ENCODE data around the gene LSMEM2.

The LSMEM2 gene

DNA sequence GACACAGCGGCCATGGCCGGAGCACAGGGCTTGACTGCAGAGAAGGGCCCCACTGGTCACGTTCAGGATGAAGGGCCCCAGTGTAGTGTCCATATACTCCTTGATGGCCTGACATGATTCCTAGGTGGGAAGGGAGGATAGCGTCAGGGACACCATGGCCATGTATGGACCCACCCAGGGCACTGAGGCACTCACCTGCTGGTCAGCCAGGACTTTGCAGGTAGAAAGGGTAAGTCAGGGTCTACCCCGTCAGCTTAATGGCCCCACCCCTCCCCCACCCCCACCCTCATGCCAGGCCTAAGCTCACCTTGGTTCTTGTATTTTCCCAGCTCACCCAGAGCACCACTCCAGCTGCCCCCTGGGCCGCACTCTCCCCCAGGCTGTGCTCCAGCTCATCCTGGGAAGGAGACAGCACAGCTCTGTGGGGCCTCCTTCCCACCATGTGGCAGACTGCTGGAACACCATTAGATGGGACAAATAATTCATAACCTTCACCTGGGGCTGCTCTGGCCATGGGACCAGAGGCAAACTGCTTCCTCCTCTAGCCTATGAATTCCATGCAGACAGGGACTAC, 21.9 kb downstream of the LSMEM2 start:
- Histone ChIP-seq H3K36me3 (ENCODE audit: control insufficient read depth in 1 of 2, insufficient read depth in 2 of 2, low read length in 2 of 2) (peaks cover 4 to 5% of the 10 kb centered on the region in 2 experiments), H3K79me2 (ENCODE audit: control insufficient read depth, insufficient read depth, low read length, poor library complexity) (peaks cover 3% of the 10 kb centered on the region), H3K79me1 (ENCODE audit: low read length) (peaks cover 24% of the 10 kb centered on the region), H2BK12ac (ENCODE audit: low read length) (peak overlapping the region; percentile 74), H3K9ac (ENCODE audit: low read length) (no peak overlapping the region), H3K27me3 (ENCODE audit: insufficient read depth, low read length) (no peaks in the 10 kb centered on the region), H4K12ac (ENCODE audit: low read depth, low read length) (peak overlapping the region; percentile 31), H3K14ac (ENCODE audit: low read length) (peak overlapping the region; percentile 23), H3K27ac (ENCODE audit: low read depth, low read length) (no peak overlapping the region), H3K4ac (ENCODE audit: low read depth, low read length) (peak overlapping the region; percentile 2), H2BK5ac (ENCODE audit: low read depth, low read length, poor library complexity) (no peak overlapping the region), H3K9me3 (ENCODE audit: insufficient read depth, low read depth, low read length) (peaks cover 2% of the 10 kb centered on the region), H3K4me3 (ENCODE audit: low read depth, low read length) (no peak overlapping the region), H2AFZ (ENCODE audit: insufficient read depth, low read length, poor library complexity) (no peak overlapping the region), H3K18ac (ENCODE audit: low read length) (peak overlapping the region; percentile 34), H2BK120ac (ENCODE audit: insufficient read depth, low read length, poor library complexity) (peak overlapping the region; percentile 43), H4K8ac (ENCODE audit: low read depth, low read length) (peak overlapping the region; percentile 51), H3K4me2 (ENCODE audit: low read length) (no peak overlapping the region), H3K23ac (ENCODE audit: low read length) (no peak overlapping the region), H4K91ac (ENCODE audit: low read depth, low read length) (peak overlapping the region; percentile 37), H2AK5ac (ENCODE audit: low read length) (peak overlapping the region; percentile 81), H3K4me1 (ENCODE audit: control insufficient read depth in 1 of 2, insufficient read depth in 2 of 2, low read length in 2 of 2) (peaks cover 19 to 24% of the 10 kb centered on the region in 2 experiments)
- WGBS (ENCODE audit: extremely low coverage, insufficient coverage, insufficient read length) = no CpG with 5 or more reads among the region's 6 CpGs
- DNase-seq = no peak

DNA sequence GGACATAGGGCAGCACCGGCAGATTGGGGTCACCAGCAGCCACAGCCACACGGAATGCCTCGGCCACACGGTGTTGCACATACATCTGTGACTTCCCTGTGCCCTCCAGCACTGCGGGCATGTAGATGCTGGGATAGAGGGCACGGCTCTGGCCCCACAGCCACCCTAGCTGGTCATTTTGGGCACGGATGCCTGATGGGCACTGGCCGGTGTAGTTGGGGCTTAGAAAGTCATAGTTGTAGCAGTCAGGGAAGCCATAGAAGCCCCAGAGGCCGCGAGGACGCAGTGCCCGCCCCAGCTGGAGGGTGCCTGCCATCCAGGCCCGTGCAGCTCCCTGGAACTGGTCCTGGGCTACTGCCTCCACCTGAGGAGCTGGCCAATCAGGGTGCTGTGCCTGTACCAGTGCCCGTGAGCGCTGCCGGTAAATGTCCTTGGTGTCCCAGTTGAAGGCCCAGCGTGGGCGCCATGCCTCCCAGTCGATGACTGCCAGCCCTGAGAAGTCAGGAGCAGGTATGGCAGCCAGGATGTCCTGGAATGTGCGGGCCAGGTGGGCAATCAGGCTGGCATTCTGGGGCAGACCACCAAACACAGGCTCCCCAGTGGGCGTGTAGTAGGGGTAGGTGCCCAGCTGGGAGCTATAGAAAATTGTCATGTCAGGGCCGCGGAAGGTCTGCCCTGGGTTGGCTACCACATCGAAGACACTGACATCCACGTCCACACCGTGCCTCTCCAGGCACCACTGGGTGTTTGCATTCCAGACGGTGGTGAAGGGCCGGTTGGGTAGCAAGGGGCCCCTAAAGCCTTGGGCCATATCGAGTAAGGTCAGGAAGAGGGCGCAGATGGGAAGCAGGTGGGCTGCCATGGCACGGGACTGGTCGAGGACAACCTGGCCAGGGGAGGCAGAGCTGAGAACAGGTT, 23.5 kb downstream of the LSMEM2 start:
- Histone ChIP-seq H3K27ac (ENCODE audit: low read depth, low read length) (no peak overlapping the region), H3K4ac (ENCODE audit: low read depth, low read length) (no peak overlapping the region), H3K9ac (ENCODE audit: low read length) (no peak overlapping the region), H2BK5ac (ENCODE audit: low read depth, low read length, poor library complexity) (no peak overlapping the region), H2BK12ac (ENCODE audit: low read length) (no peak overlapping the region), H3K4me1 (ENCODE audit: control insufficient read depth in 1 of 2, insufficient read depth in 2 of 2, low read length in 2 of 2) (peaks cover 19 to 24% of the 10 kb centered on the region in 2 experiments), H3K27me3 (ENCODE audit: insufficient read depth, low read length) (no peaks in the 10 kb centered on the region), H3K9me3 (ENCODE audit: insufficient read depth, low read depth, low read length) (peaks cover 7% of the 10 kb centered on the region), H2AK5ac (ENCODE audit: low read length) (peak overlapping the region; percentile 44), H3K79me1 (ENCODE audit: low read length) (peaks cover 24% of the 10 kb centered on the region), H4K12ac (ENCODE audit: low read depth, low read length) (no peak overlapping the region), H3K4me2 (ENCODE audit: low read length) (no peak overlapping the region), H2BK120ac (ENCODE audit: insufficient read depth, low read length, poor library complexity) (no peak overlapping the region), H4K8ac (ENCODE audit: low read depth, low read length) (no peak overlapping the region), H3K18ac (ENCODE audit: low read length) (no peak overlapping the region), H2AFZ (ENCODE audit: insufficient read depth, low read length, poor library complexity) (no peak overlapping the region), H4K91ac (ENCODE audit: low read depth, low read length) (no peak overlapping the region), H3K14ac (ENCODE audit: low read length) (no peak overlapping the region), H3K23ac (ENCODE audit: low read length) (no peak overlapping the region), H3K36me3 (ENCODE audit: control insufficient read depth in 1 of 2, insufficient read depth in 2 of 2, low read length in 2 of 2) (no peaks in the 10 kb centered on the region), H3K4me3 (ENCODE audit: low read depth, low read length) (no peak overlapping the region), H3K79me2 (ENCODE audit: control insufficient read depth, insufficient read depth, low read length, poor library complexity) (peaks cover 3% of the 10 kb centered on the region)
- no peak for DNase-seq
- WGBS (ENCODE audit: extremely low coverage, insufficient coverage, insufficient read length) = no CpG with 5 or more reads among the region's 32 CpGs

DNA sequence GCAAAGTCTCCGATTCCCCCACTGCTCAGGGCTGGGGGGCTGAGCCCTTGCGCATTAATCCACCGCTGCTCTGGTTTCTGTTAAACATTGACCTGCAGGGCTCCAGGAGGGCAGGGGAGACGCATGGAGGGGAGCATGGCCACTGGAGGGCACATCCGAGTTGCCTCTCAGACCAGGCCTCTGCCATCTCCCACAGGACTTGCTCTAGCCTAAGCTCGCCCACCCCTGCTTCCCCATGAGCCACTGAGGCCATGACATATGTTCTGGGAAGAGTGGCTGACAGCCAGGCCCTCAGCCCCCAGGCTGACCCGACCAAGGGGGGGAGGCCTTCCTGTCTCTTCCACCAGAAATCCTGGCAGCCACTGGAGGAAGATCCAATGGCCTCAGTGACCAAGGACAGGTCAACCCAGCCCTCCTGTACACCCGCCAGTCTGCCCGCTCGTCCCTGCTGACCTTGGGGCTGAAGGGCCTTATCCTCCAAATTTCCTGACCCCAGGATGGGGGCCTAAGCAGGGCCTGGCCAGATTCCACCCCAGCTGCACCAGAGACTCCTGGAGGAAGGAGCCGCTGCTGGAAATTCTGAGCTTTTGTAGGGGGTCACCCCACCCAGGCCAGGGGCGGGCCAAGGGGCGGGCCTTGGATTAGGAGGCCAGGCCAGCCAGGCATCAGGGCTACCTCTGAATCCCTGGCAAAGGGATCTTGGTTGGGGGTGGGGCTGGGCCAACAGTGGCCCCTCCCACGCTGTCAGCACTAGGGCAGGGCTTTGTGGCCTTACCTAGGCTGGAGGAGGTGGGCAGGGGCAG, 24.3 kb downstream of the LSMEM2 start, which contains the start of gene HYAL1:
Gene HYAL1, minus strand, starts transcription at position 562 of the 803 bp plus-strand sequence. CDS start 618 bp downstream, outside the sequence.
- H3K23ac ChIP-seq (ENCODE audit: low read length) = no peak within 1 kb of the TSS
- no peak within 1 kb of the TSS for H4K8ac ChIP-seq (ENCODE audit: low read depth, low read length)
- H3K18ac ChIP-seq (ENCODE audit: low read length) = peak within 1 kb of the TSS; percentile 48
- no peak within 1 kb of the TSS for H3K9ac ChIP-seq (ENCODE audit: low read length)
- H3K36me3 ChIP-seq (ENCODE audit: control insufficient read depth in 1 of 2, insufficient read depth in 2 of 2, low read length in 2 of 2) = no peaks in the 10 kb centered on the region
- no peak within 1 kb of the TSS for H2BK12ac ChIP-seq (ENCODE audit: low read length)
- no peak within 1 kb of the TSS for H3K4me3 ChIP-seq (ENCODE audit: low read depth, low read length)
- H2AFZ ChIP-seq (ENCODE audit: insufficient read depth, low read length, poor library complexity) = no peak within 1 kb of the TSS
- peaks cover 23% of the 10 kb centered on the region for H3K79me1 ChIP-seq (ENCODE audit: low read length)
- H3K27ac ChIP-seq (ENCODE audit: low read depth, low read length) = no peak within 1 kb of the TSS
- DNase-seq = no peak
- peaks cover 3% of the 10 kb centered on the region for H3K79me2 ChIP-seq (ENCODE audit: control insufficient read depth, insufficient read depth, low read length, poor library complexity)
- no CpG with 5 or more reads among the region's 14 CpGs for WGBS (ENCODE audit: extremely low coverage, insufficient coverage, insufficient read length)
- H3K4me2 ChIP-seq (ENCODE audit: low read length) = no peak within 1 kb of the TSS
- no peak within 1 kb of the TSS for H3K4ac ChIP-seq (ENCODE audit: low read depth, low read length)
- peaks cover 10% of the 10 kb centered on the region for H3K9me3 ChIP-seq (ENCODE audit: insufficient read depth, low read depth, low read length)
- H2AK5ac ChIP-seq (ENCODE audit: low read length) = peak within 1 kb of the TSS; percentile 44
- H4K12ac ChIP-seq (ENCODE audit: low read depth, low read length) = no peak within 1 kb of the TSS
- H4K91ac ChIP-seq (ENCODE audit: low read depth, low read length) = no peak within 1 kb of the TSS
- no peak within 1 kb of the TSS for H3K14ac ChIP-seq (ENCODE audit: low read length)
- H2BK120ac ChIP-seq (ENCODE audit: insufficient read depth, low read length, poor library complexity) = no peak within 1 kb of the TSS
- H3K27me3 ChIP-seq (ENCODE audit: insufficient read depth, low read length) = no peaks in the 10 kb centered on the region
- H2BK5ac ChIP-seq (ENCODE audit: low read depth, low read length, poor library complexity) = no peak within 1 kb of the TSS
- peaks cover 19 to 24% of the 10 kb centered on the region in 2 experiments for H3K4me1 ChIP-seq (ENCODE audit: control insufficient read depth in 1 of 2, insufficient read depth in 2 of 2, low read length in 2 of 2)

DNA sequence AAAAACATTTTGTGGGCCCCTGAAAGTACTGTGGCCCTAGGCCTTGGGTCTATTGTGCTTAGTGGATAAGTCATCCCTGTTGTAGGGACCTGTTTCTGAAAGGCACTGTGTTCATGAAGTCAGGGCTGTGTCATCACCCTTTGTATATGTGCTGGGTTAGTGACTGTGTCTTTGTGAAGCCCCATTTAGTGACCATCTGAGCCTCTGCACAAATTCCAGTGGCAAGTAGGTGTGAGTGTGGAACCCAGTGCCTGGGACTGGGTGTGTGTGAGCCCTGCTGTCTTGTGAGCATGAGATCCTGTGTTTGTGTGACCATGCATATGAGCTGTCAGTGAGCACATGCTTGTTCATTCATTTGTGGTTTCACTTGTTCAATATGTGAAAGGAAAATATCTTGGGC, 25.7 kb downstream of the LSMEM2 start:
- Histone ChIP-seq H4K12ac (ENCODE audit: low read depth, low read length) (no peak overlapping the region), H4K91ac (ENCODE audit: low read depth, low read length) (no peak overlapping the region), H3K9ac (ENCODE audit: low read length) (no peak overlapping the region), H2BK12ac (ENCODE audit: low read length) (no peak overlapping the region), H3K27me3 (ENCODE audit: insufficient read depth, low read length) (no peaks in the 10 kb centered on the region), H3K36me3 (ENCODE audit: control insufficient read depth in 1 of 2, insufficient read depth in 2 of 2, low read length in 2 of 2) (peaks cover 2 to 4% of the 10 kb centered on the region in 2 experiments), H3K23ac (ENCODE audit: low read length) (no peak overlapping the region), H3K79me2 (ENCODE audit: control insufficient read depth, insufficient read depth, low read length, poor library complexity) (no peaks in the 10 kb centered on the region), H2BK120ac (ENCODE audit: insufficient read depth, low read length, poor library complexity) (no peak overlapping the region), H4K8ac (ENCODE audit: low read depth, low read length) (no peak overlapping the region), H2AFZ (ENCODE audit: insufficient read depth, low read length, poor library complexity) (no peak overlapping the region), H3K27ac (ENCODE audit: low read depth, low read length) (no peak overlapping the region), H3K9me3 (ENCODE audit: insufficient read depth, low read depth, low read length) (peaks cover 11% of the 10 kb centered on the region), H3K4ac (ENCODE audit: low read depth, low read length) (no peak overlapping the region), H3K4me1 (ENCODE audit: control insufficient read depth in 1 of 2, insufficient read depth in 2 of 2, low read length in 2 of 2) (peaks cover 15 to 19% of the 10 kb centered on the region in 2 experiments), H3K14ac (ENCODE audit: low read length) (no peak overlapping the region), H3K79me1 (ENCODE audit: low read length) (peaks cover 16% of the 10 kb centered on the region), H3K4me3 (ENCODE audit: low read depth, low read length) (no peak overlapping the region), H2AK5ac (ENCODE audit: low read length) (no peak overlapping the region), H3K18ac (ENCODE audit: low read length) (no peak overlapping the region), H3K4me2 (ENCODE audit: low read length) (no peak overlapping the region), H2BK5ac (ENCODE audit: low read depth, low read length, poor library complexity) (no peak overlapping the region)
- DNase-seq = no peak

Data from trophoblast cell (in vitro differentiated cells and primary cell).